Measurements from ENCODE around the gene FOXL2NB.

DNA sequence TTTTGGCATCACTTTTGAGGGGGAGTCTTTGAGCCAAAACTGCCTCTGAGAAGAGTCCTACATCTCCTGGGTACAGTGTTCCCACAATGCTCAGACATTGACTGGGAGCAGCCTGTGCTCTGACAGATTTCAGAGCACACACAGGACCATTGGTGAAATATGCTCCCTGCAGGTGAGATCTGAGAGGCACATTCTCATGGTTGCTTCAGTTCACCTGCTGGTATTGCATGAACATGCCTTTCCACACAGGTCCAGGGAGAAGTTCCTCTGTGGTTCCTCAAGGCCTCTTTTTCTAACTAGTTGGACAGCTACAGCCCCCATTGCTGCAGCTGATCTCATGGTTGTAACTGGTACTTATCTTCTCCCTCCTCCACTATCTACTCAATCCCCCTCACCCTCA, 37.1 kb upstream of the FOXL2NB start:
- TF ChIP-seq, protein P1, sequence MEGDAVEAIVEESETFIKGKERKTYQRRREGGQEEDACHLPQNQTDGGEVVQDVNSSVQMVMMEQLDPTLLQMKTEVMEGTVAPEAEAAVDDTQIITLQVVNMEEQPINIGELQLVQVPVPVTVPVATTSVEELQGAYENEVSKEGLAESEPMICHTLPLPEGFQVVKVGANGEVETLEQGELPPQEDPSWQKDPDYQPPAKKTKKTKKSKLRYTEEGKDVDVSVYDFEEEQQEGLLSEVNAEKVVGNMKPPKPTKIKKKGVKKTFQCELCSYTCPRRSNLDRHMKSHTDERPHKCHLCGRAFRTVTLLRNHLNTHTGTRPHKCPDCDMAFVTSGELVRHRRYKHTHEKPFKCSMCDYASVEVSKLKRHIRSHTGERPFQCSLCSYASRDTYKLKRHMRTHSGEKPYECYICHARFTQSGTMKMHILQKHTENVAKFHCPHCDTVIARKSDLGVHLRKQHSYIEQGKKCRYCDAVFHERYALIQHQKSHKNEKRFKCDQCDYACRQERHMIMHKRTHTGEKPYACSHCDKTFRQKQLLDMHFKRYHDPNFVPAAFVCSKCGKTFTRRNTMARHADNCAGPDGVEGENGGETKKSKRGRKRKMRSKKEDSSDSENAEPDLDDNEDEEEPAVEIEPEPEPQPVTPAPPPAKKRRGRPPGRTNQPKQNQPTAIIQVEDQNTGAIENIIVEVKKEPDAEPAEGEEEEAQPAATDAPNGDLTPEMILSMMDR (IDR thresholded peaks at IDR 0.05), result no peak
- TF ChIP-seq POLR2A (IDR thresholded peaks at IDR 0.05) (no peak), EP300 (IDR thresholded peaks at IDR 0.05; ENCODE audit: low read depth) (no peak), POLR2AphosphoS5 (IDR thresholded peaks at IDR 0.05) (no peak)

All from transverse colon (tissue), 4 donors.